Kidney epithelial cell (primary cell): ENCODE measurements around the gene TMC1. TPM values are rescaled to one million over a fixed set of nuclear protein-coding genes. Genes with fewer than 3 reads are reported as not detected.

Experiments used
- DNase-seq: peaks from one replicate; pipeline ENCODE4 v3.0.0-alpha.2; 2010; ENCODE audit warnings: low read depth
- H3K27me3 ChIP-seq: 2 replicates; pipeline ENCODE4 v1.6.0; 2011; ENCODE audit warnings: low read length; ENCODE audit not compliant: control insufficient read depth, insufficient read depth
- H3K36me3 ChIP-seq: 2 replicates; pipeline ENCODE4 v1.5.1; 2011; ENCODE audit warnings: low read length; ENCODE audit not compliant: control insufficient read depth, insufficient read depth
- H3K4me3 ChIP-seq: 2 replicates; pipeline ENCODE4 v1.5.1; 2011; ENCODE audit warnings: low read depth, mild to moderate bottlenecking, control low read depth, low read length
- total RNA-seq: library from RNA; depleted of rRNA; stranded (reverse); fragments of >200 nt; gene quantifications from 2 replicates; pipeline ENCODE4 v1.2.3, GENCODE V29; 2015
- TF ChIP-seq, protein P1 (sequence below): IDR thresholded peaks from 2 replicates; pipeline ENCODE4 v1.5.1; 2011; ENCODE audit warnings: mild to moderate bottlenecking, moderate library complexity, low read length, control low read depth, inconsistent platforms; ENCODE audit not compliant: insufficient read depth, poor library complexity, severe bottlenecking

Gene TMC1
- total RNA-seq, 1 donor from 2014 or later = not detected

DNA sequence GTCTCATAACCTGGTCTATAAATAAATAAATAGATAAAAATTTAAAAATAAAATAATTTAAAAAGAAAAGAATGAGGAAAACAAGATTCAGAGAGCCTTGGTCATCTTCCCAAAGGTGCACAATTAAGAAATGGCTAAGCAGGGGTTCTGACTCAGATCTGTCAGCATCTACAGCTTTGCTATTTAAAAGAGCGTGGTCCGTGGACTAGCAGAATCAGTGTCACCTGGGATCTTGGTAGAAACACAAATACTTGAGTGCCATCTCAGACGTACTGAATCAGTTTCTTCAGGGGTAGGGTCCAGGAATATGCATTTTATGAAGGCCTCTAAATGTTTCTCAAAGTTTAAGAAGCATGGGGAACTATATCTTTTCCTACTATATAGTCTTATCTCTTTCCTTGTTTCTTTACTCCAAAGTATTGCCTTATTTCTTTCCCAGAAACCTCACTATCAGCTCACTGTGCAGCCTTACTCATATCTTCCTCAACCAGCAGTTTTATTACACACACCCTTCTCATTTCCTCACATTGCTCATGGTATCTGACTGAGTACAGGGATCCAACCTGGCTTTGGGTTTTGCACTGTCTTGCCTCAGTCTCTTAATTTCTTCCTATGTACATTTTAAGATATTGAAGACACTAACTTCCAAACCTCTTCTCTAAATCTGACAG lies 58.6 kb downstream of the TMC1 start:
- no peak for DNase-seq
- Histone ChIP-seq H3K27me3 (no peaks in the 10 kb centered on the region), H3K36me3 (no peaks in the 10 kb centered on the region), H3K4me3 (no peak overlapping the region)
- TF ChIP-seq, protein P1, sequence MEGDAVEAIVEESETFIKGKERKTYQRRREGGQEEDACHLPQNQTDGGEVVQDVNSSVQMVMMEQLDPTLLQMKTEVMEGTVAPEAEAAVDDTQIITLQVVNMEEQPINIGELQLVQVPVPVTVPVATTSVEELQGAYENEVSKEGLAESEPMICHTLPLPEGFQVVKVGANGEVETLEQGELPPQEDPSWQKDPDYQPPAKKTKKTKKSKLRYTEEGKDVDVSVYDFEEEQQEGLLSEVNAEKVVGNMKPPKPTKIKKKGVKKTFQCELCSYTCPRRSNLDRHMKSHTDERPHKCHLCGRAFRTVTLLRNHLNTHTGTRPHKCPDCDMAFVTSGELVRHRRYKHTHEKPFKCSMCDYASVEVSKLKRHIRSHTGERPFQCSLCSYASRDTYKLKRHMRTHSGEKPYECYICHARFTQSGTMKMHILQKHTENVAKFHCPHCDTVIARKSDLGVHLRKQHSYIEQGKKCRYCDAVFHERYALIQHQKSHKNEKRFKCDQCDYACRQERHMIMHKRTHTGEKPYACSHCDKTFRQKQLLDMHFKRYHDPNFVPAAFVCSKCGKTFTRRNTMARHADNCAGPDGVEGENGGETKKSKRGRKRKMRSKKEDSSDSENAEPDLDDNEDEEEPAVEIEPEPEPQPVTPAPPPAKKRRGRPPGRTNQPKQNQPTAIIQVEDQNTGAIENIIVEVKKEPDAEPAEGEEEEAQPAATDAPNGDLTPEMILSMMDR = no peak

DNA sequence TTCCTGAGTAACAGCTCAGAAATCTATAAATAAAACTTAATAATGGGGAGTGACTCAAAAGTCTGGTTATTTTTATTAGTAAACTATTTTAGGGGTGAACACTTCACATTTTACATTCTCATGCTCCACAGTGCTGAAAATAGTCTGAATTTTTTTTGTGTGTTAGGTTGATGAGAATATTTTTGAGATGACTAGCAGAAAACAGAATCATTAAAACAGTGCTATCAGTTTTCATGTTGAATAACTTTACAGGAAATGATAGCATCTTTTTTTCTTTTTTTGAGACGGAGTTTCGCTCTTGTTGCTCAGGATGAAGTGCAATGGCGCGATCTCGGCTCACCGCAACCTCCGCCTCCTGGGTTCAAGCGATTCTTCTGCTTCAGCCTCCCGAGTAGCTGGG lies 60.3 kb downstream of the TMC1 start:
- H3K36me3 ChIP-seq = no peaks in the 10 kb centered on the region
- no peak overlapping the region for H3K4me3 ChIP-seq
- no peaks in the 10 kb centered on the region for H3K27me3 ChIP-seq
- TF ChIP-seq, protein P1 = no peak
- no peak for DNase-seq

DNA sequence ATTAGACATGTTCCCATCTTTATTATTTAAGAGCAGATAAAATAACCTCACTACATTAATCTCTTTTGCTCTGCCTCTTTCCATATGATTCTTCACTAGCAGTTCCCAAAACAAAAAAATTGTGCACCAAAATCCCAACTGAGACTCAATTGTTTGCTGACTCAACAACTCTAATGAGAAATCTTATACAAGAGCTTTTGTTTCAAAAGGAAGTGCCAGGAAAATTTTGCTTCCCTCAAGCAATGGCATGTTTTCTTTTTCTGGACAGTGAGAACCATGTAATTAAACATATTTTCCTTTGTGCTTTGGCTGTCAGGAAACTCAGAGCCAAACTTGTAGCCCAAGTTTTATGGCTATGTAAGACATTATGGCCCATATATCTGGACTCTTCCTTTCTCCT lies 62.0 kb downstream of the TMC1 start:
- TF ChIP-seq, protein P1 = no peak
- Histone ChIP-seq H3K36me3 (no peaks in the 10 kb centered on the region), H3K27me3 (no peaks in the 10 kb centered on the region), H3K4me3 (no peak overlapping the region)
- no peak for DNase-seq

DNA sequence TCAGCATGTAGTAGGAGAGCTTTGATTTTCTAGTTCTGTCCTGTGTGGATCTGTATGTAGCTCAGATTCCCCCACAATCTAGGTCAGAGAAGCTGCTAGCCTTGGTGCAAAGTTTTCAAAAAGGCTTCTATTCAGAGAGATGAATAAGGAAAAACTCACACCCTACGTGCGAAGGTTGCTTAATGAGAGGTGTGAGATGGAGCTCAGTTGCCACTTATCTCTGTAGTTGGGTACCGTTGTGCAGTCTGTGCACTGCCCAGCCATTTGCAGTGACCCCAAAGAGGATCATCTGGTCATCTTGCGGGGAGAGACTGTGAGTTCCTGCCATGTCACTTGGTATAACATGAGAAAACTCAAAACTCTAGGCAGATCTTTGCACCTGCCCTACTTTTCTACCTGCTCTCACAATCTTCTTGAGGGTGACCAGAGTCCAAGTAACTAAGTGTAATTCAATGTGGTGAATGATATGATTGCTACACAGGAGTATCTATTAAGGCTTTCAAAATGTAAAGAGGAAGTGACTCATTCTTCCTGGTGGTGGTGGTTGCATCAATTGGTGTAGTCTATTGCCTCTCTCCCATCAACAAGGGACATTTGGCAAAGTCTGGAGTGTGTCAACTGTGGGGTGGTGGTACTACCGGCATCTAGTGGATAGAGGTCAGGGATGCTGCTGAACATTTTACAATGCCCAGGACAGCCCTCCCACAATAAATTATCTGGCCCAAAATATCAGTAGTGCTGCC lies 65.2 kb downstream of the TMC1 start:
- Histone ChIP-seq H3K4me3 (no peak overlapping the region), H3K36me3 (no peaks in the 10 kb centered on the region), H3K27me3 (no peaks in the 10 kb centered on the region)
- TF ChIP-seq, protein P1 = no peak
- DNase-seq = no peak

DNA sequence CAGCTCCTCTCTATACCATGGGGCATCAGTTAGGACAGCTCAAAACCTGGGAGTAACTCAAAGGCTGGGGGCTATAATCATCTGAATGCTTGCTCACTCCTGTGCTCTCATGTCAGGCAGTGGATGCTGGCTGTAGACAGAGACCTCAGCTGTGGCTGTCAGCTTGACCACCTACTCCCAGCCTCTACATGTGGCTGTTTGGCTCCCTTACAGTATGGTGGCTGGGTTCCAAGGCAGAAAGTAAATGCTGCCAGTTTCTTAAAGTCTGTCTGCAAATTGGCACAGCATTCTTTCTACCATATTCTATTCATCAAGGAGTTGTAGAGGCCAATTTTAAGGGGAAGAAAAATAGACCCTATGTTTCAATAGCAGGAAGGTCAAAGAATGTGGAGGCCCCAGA lies 66.9 kb downstream of the TMC1 start:
- Histone ChIP-seq H3K36me3 (no peaks in the 10 kb centered on the region), H3K4me3 (no peak overlapping the region), H3K27me3 (no peaks in the 10 kb centered on the region)
- no peak for DNase-seq
- TF ChIP-seq, protein P1 = no peak
